Measurements from ENCODE around the gene PTOV1. TPM values are rescaled to one million over a fixed set of nuclear protein-coding genes. Genes with fewer than 3 reads are reported as not detected.

The PTOV1 gene
- total RNA-seq, 1 donor from 2014 or later: 466 TPM

GRCh38 chr19:49855676-49856573, 5.0 kb downstream of the PTOV1 start:
- peak overlapping the region; percentile 78 for H3K27ac Mint-ChIP-seq (ENCODE audit: unreplicated experiment)
- peak overlapping the region; percentile 83 for H3K4me3 Mint-ChIP-seq
- H3K27me3 Mint-ChIP-seq (ENCODE audit: low read depth): peaks cover 30% of the 10 kb centered on the region
- H3K36me3 Mint-ChIP-seq (ENCODE audit: low read depth): peaks cover 9% of the 10 kb centered on the region
- H3K4me1 Mint-ChIP-seq: peaks cover 20% of the 10 kb centered on the region
- no peaks in the 10 kb centered on the region for H3K9me3 Mint-ChIP-seq
- no peak for DNase-seq (ENCODE audit: low read depth, low spot score)
- no peak for TF ChIP-seq CTCF (conservative IDR thresholded peaks at IDR 0.05)

GRCh38 chr19:49856574-49857021, 5.6 kb downstream of the PTOV1 start:
- Mint-ChIP-seq H3K4me1 (peaks cover 23% of the 10 kb centered on the region), H3K4me3 (peak overlapping the region; percentile 83), H3K36me3 (ENCODE audit: low read depth) (peaks cover 11% of the 10 kb centered on the region), H3K27me3 (ENCODE audit: low read depth) (peaks cover 33% of the 10 kb centered on the region), H3K27ac (ENCODE audit: unreplicated experiment) (no peak overlapping the region), H3K9me3 (no peaks in the 10 kb centered on the region)
- TF ChIP-seq CTCF (conservative IDR thresholded peaks at IDR 0.05): no peak
- no peak for DNase-seq (ENCODE audit: low read depth, low spot score)

DNA sequence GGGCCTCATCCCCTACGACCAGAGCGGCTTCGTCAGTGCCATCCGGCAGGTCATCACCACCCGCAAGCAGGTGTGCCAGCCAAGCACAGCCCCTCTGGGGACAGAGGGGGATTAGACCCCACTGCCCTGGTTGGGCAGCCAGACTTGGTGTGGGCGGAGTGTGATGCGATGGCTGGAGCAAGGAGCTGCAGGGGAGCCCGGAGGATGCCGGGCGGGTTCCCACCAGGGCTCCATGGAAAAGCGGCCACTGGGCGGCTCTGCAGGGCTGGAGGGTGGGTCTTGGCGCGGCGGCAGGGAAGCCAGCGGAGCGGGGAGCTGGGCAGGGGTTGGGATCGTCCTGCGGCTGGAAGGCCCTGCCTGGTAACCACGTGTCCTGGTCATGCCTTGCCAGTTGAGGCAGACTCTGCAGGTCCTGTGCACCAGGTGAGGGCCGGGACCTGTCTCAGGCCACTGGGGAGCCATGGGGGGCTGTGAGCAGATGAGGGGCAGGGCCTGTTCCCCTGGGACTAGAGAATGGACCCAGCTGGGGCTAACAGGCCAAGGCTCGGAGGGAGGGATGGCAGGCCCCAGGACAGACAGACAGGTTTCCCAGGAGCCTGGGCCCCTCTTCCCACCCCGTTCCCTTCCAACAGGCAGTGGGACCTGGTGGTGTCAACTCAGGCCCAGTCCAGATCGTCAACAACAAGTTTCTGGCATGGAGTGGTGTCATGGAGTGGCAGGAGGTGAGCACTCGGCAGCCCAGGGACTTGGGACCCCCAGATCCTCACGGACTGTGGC, 6.3 kb downstream of the PTOV1 start:
- peak overlapping the region; percentile 59 for H3K4me3 Mint-ChIP-seq
- H3K4me1 Mint-ChIP-seq: peaks cover 20% of the 10 kb centered on the region
- no peak for DNase-seq (ENCODE audit: low read depth, low spot score)
- no peak overlapping the region for H3K27ac Mint-ChIP-seq (ENCODE audit: unreplicated experiment)
- H3K9me3 Mint-ChIP-seq: no peaks in the 10 kb centered on the region
- peaks cover 9% of the 10 kb centered on the region for H3K36me3 Mint-ChIP-seq (ENCODE audit: low read depth)
- no peak for TF ChIP-seq CTCF (conservative IDR thresholded peaks at IDR 0.05)
- peaks cover 29% of the 10 kb centered on the region for H3K27me3 Mint-ChIP-seq (ENCODE audit: low read depth)

- Mint-ChIP-seq H3K9me3 (no peaks in the 10 kb centered on the region), H3K4me1 (peaks cover 15% of the 10 kb centered on the region), H3K36me3 (ENCODE audit: low read depth) (peaks cover 3% of the 10 kb centered on the region), H3K4me3 (peak overlapping the region; percentile 47), H3K27me3 (ENCODE audit: low read depth) (peaks cover 24% of the 10 kb centered on the region), H3K27ac (ENCODE audit: unreplicated experiment) (no peak overlapping the region)
- no peak for DNase-seq (ENCODE audit: low read depth, low spot score)
- TF ChIP-seq CTCF (conservative IDR thresholded peaks at IDR 0.05): no peak
Observed at GRCh38 chr19:49857838-49858087, 6.8 kb downstream of the PTOV1 start.

GRCh38 chr19:49858088-49858985, 7.4 kb downstream of the PTOV1 start:
- no peaks in the 10 kb centered on the region for H3K9me3 Mint-ChIP-seq
- H3K36me3 Mint-ChIP-seq (ENCODE audit: low read depth): peaks cover 6% of the 10 kb centered on the region
- peaks cover 13% of the 10 kb centered on the region for H3K4me1 Mint-ChIP-seq
- no peak for DNase-seq (ENCODE audit: low read depth, low spot score)
- H3K4me3 Mint-ChIP-seq: peak overlapping the region; percentile 69
- no peak for TF ChIP-seq CTCF (conservative IDR thresholded peaks at IDR 0.05)
- peaks cover 25% of the 10 kb centered on the region for H3K27me3 Mint-ChIP-seq (ENCODE audit: low read depth)
- H3K27ac Mint-ChIP-seq (ENCODE audit: unreplicated experiment): no peak overlapping the region
